Prostate gland (tissue), 2 donors: Measurements from ENCODE around the gene ARL2BP.
"Not testable (repeated sequence)": the region's sequence is repeated elsewhere in the genome, so short reads cannot be mapped to it uniquely, and the experiment has no call there.

Experiments
- POLR2A ChIP-seq: fragments of 450-650 bp; IDR thresholded peaks from one replicate; pipeline ENCODE4 v1.6.1; 2016; ENCODE audit warnings: antibody characterized with exemption, mild to moderate bottlenecking
- TF ChIP-seq, protein P1 (sequence below), 4 experiments: fragments of 200-600 bp in 2 of 4; fragments of 450-650 bp in 2 of 4; sonication (generic) in 2 of 4; IDR thresholded peaks; 1 replicate in 3 of 4; 2 replicates in 1 of 4; pipeline ENCODE4 v1.5.1; 2016 to 2019; ENCODE audit warnings: antibody characterized with exemption in 4 of 4, mild to moderate bottlenecking in 2 of 4, moderate library complexity in 2 of 4

DNA sequence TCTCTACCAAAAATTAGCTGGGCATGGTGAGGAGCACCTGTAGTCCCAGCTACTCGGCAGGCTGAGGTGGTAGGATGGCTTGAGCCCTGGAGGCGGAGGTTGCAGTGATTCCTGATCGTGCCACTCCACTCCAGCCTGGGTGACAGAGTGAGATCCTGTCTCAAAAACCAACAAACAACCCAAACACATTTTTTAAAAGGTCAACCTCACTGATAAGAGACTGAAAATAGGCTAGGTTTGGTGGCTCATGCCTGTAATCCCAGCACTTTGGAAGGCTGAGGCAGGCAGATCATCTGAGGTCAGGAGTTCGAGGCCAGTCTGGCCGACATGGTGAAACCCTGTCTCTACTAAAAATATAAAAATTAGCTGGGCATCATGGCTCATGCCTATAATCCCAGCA, 30.9 kb downstream of the ARL2BP start:
- TF ChIP-seq, protein P1, sequence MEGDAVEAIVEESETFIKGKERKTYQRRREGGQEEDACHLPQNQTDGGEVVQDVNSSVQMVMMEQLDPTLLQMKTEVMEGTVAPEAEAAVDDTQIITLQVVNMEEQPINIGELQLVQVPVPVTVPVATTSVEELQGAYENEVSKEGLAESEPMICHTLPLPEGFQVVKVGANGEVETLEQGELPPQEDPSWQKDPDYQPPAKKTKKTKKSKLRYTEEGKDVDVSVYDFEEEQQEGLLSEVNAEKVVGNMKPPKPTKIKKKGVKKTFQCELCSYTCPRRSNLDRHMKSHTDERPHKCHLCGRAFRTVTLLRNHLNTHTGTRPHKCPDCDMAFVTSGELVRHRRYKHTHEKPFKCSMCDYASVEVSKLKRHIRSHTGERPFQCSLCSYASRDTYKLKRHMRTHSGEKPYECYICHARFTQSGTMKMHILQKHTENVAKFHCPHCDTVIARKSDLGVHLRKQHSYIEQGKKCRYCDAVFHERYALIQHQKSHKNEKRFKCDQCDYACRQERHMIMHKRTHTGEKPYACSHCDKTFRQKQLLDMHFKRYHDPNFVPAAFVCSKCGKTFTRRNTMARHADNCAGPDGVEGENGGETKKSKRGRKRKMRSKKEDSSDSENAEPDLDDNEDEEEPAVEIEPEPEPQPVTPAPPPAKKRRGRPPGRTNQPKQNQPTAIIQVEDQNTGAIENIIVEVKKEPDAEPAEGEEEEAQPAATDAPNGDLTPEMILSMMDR (IDR thresholded peaks at IDR 0.05): not testable (repeated sequence)
- TF ChIP-seq POLR2A: not testable (repeated sequence)
